ENCODE measurements around the gene PLPP7.
"Not testable (repeated sequence)": the region's sequence is repeated elsewhere in the genome, so short reads cannot be mapped to it uniquely, and the experiment has no call there.

PLPP7 gene

GRCh38 chr9:131312822-131313770, 23.6 kb downstream of the PLPP7 start:
- H3K9me3 Mint-ChIP-seq, result no peaks in the 10 kb centered on the region
- peaks cover 11% of the 10 kb centered on the region for H3K4me1 Mint-ChIP-seq (ENCODE audit: low read depth)
- H3K27me3 Mint-ChIP-seq, result no peaks in the 10 kb centered on the region
- no peak overlapping the region for H3K4me3 Mint-ChIP-seq
- no peaks in the 10 kb centered on the region for H3K36me3 Mint-ChIP-seq (ENCODE audit: low read depth)
- DNase-seq, result no peak
- no peak overlapping the region for H3K27ac Mint-ChIP-seq

GRCh38 chr9:131318231-131319085, 28.9 kb downstream of the PLPP7 start:
- DNase-seq, result no peak
- H3K27me3 Mint-ChIP-seq, result no peaks in the 10 kb centered on the region
- no peaks in the 10 kb centered on the region for H3K9me3 Mint-ChIP-seq
- no peak overlapping the region for H3K27ac Mint-ChIP-seq
- no peaks in the 10 kb centered on the region for H3K36me3 Mint-ChIP-seq (ENCODE audit: low read depth)
- no peaks in the 10 kb centered on the region for H3K4me1 Mint-ChIP-seq (ENCODE audit: low read depth)
- H3K4me3 Mint-ChIP-seq, result no peak overlapping the region

DNA sequence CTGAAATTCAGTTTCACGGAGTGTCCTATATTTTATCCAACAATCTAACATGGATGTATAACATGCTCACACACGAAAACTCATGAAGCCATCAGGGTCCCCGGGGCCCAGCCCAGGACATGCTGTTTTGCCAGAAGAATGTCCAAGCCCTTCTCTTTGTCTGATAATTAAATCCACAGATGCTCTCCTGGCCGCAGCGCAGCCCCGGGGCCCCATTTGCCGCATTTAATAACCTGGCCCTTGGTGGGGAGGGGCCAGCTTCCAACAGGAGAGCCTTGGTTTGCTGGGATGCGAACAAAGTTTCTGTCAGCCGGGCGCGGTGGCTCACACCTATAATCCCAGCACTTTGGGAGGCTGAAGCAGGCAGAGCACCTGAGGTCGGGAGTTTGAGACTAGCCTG, 30.0 kb downstream of the PLPP7 start:
- H3K27me3 Mint-ChIP-seq, result no peaks in the 10 kb centered on the region
- H3K9me3 Mint-ChIP-seq, result no peaks in the 10 kb centered on the region
- no peaks in the 10 kb centered on the region for H3K36me3 Mint-ChIP-seq (ENCODE audit: low read depth)

GRCh38 chr9:131320031-131320685, 30.6 kb downstream of the PLPP7 start:
- Mint-ChIP-seq H3K4me1 (ENCODE audit: low read depth) (no peaks in the 10 kb centered on the region), H3K9me3 (no peaks in the 10 kb centered on the region), H3K27ac (no peak overlapping the region), H3K27me3 (no peaks in the 10 kb centered on the region), H3K4me3 (no peak overlapping the region), H3K36me3 (ENCODE audit: low read depth) (no peaks in the 10 kb centered on the region)
- DNase-seq, result no peak

More for the DNA sequence above, 30.0 kb downstream of the PLPP7 start:
- Mint-ChIP-seq H3K27ac (no peak overlapping the region), H3K4me3 (no peak overlapping the region), H3K4me1 (ENCODE audit: low read depth) (no peaks in the 10 kb centered on the region)
- no peak for DNase-seq

DNA sequence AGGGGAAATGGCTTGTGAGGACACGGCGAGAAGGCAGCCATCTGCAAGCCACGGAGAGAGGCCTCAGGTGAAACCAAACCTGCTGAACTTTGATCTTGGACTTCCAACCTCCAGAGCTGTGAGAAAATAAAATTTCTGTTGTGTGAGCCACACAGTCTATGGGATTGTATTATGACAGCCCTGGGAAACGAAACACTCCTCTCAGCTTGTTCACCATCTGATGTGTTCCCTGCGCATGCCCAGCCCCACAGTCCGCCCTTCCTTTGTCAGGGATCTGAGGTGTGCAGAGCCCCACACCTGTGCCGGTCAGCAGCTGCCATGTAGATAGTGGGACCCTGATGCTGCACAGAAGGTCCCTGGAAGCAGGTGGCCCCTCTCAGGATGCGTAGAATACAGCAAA, 34.1 kb downstream of the PLPP7 start:
- Mint-ChIP-seq H3K36me3 (ENCODE audit: low read depth) (no peaks in the 10 kb centered on the region), H3K27ac (no peak overlapping the region), H3K4me1 (ENCODE audit: low read depth) (no peaks in the 10 kb centered on the region), H3K9me3 (no peaks in the 10 kb centered on the region), H3K27me3 (no peaks in the 10 kb centered on the region), H3K4me3 (no peak overlapping the region)
- DNase-seq, result no peak

DNA sequence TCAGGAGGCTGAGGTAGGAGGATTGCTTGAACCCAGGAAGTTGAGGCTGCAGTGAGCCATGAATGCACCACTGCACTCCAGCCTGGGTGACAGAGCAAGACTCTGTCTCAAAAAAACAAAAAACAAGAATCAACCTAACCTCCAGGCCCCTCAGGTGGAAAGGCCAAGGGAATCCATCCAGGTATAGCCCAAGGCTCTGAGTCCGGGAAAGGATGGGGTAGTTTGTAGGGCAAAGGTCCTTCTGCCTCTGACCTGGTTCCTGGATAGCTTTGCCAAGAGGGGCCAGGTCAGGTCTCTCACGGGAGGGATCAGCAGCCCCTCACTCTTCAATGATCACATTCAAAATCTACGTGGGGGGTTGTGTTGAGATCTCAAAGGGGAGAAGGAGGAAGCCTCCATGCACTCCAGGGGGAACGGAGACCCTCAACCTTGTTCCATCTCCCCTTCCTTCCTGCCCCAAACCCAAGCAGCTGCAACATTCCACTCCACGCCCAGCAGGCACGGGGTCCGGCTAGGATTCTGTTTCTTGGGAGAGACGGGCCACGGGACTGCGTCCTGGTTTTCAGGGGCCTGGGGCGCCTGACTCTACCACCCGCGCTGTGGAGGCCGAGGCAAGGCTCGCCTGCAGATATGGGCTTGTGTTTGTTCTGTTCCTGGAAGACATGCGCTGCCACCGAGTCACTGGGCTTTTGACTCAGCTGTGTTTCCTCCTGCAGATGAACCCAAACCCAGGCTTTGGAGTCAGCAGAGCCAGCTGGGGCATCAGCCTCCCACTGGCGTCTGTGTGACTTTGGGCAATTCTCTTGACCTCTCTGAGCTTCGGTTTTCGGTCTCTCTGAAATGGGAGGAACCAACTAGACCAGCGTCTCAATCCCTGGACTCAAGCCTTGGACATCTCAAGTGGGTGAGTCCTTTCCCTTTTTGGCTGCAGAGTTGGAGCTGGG, 35.5 kb downstream of the PLPP7 start:
- DNase-seq, result no peak
- H3K9me3 Mint-ChIP-seq, result no peaks in the 10 kb centered on the region
- H3K4me1 Mint-ChIP-seq (ENCODE audit: low read depth), result no peaks in the 10 kb centered on the region
- no peak overlapping the region for H3K4me3 Mint-ChIP-seq
- no peaks in the 10 kb centered on the region for H3K36me3 Mint-ChIP-seq (ENCODE audit: low read depth)
- no peak overlapping the region for H3K27ac Mint-ChIP-seq
- no peaks in the 10 kb centered on the region for H3K27me3 Mint-ChIP-seq

DNA sequence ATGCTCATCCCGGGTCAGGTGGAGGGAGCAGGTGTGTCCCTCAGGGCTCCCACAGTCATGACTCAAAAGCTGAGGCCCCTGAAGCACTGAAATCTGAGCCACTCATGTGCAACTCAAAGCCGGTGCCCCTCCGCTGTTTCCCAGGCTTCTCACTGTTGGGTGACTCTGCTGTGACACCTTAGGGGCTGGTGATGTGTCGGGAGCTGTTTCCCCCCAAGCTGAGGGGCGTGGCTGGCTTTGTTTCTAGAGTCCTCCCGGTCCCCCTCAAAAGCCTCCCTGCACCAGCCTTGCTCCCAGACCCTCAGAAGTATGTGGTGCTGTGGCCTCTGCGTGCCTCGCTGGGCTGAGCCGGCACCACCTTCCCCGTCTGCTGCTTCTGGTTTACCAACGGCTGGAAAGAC, 39.7 kb downstream of the PLPP7 start:
- no peak for DNase-seq
- no peak overlapping the region for H3K27ac Mint-ChIP-seq
- H3K36me3 Mint-ChIP-seq (ENCODE audit: low read depth), result no peaks in the 10 kb centered on the region
- H3K4me1 Mint-ChIP-seq (ENCODE audit: low read depth), result no peaks in the 10 kb centered on the region
- H3K9me3 Mint-ChIP-seq, result no peaks in the 10 kb centered on the region
- no peak overlapping the region for H3K4me3 Mint-ChIP-seq
- H3K27me3 Mint-ChIP-seq, result no peaks in the 10 kb centered on the region

- Mint-ChIP-seq H3K9me3 (no peaks in the 10 kb centered on the region), H3K27ac (no peak overlapping the region), H3K4me3 (no peak overlapping the region), H3K4me1 (ENCODE audit: low read depth) (peaks cover under 1% of the 10 kb centered on the region), H3K36me3 (ENCODE audit: low read depth) (no peaks in the 10 kb centered on the region), H3K27me3 (no peaks in the 10 kb centered on the region)
- DNase-seq, result no peak
Measured at GRCh38 chr9:131330814-131331600, 41.5 kb downstream of the PLPP7 start.

GRCh38 chr9:131331996-131332395, 42.5 kb downstream of the PLPP7 start:
- not testable (repeated sequence) for H3K4me1 Mint-ChIP-seq (ENCODE audit: low read depth); DNase-seq; H3K36me3 Mint-ChIP-seq (ENCODE audit: low read depth); H3K27me3 Mint-ChIP-seq; H3K9me3 Mint-ChIP-seq; H3K4me3 Mint-ChIP-seq; H3K27ac Mint-ChIP-seq

GRCh38 chr9:131333771-131334628, 44.5 kb downstream of the PLPP7 start:
- H3K36me3 Mint-ChIP-seq (ENCODE audit: low read depth), result no peaks in the 10 kb centered on the region
- no peak overlapping the region for H3K27ac Mint-ChIP-seq
- DNase-seq, result no peak
- H3K9me3 Mint-ChIP-seq, result no peaks in the 10 kb centered on the region
- peaks cover 3% of the 10 kb centered on the region for H3K4me1 Mint-ChIP-seq (ENCODE audit: low read depth)
- H3K27me3 Mint-ChIP-seq, result no peaks in the 10 kb centered on the region
- H3K4me3 Mint-ChIP-seq, result no peak overlapping the region

GRCh38 chr9:131334629-131335367, 45.3 kb downstream of the PLPP7 start:
- H3K27ac Mint-ChIP-seq, result no peak overlapping the region

DNA sequence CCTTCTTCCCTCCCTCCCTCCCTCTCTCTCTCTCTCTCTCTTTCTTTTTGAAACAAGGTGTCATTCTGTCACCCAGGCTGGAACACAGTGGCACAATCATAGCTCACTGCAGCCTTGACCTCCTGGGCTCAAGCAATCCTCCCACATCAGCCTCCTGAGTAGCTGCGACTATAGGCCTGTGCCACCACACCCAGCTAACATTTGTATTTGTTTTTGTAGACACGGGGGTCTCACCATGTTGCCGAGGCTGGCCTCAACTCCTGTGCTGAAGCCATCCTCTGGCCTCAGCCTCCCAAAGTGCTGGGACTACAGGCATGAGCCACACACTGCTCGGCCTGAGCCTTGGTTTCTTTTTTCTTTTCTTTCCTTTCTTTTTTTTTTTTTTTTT, 45.8 kb downstream of the PLPP7 start:
- no peak overlapping the region for H3K27ac Mint-ChIP-seq
- no peaks in the 10 kb centered on the region for H3K36me3 Mint-ChIP-seq (ENCODE audit: low read depth)
- no peak for DNase-seq
- no peaks in the 10 kb centered on the region for H3K27me3 Mint-ChIP-seq
- peaks cover 3% of the 10 kb centered on the region for H3K4me1 Mint-ChIP-seq (ENCODE audit: low read depth)
- H3K9me3 Mint-ChIP-seq, result no peaks in the 10 kb centered on the region
- H3K4me3 Mint-ChIP-seq, result no peak overlapping the region

More at GRCh38 chr9:131334629-131335367, 45.3 kb downstream of the PLPP7 start:
- H3K4me3 Mint-ChIP-seq, result no peak overlapping the region
- H3K36me3 Mint-ChIP-seq (ENCODE audit: low read depth), result no peaks in the 10 kb centered on the region
- no peaks in the 10 kb centered on the region for H3K27me3 Mint-ChIP-seq
- no peak for DNase-seq
- H3K4me1 Mint-ChIP-seq (ENCODE audit: low read depth), result peaks cover 3% of the 10 kb centered on the region
- H3K9me3 Mint-ChIP-seq, result no peaks in the 10 kb centered on the region

All from activated T-cell treated with anti-CD3 and anti-CD28 coated beads, Interleukin-2, amount 50 U/mL, for 24 hours (primary cell).